CD4-positive, alpha-beta T cell treated with Interleukin-6 for 4 hours (primary cell): ENCODE data around the gene PLPPR2.
"Not testable (repeated sequence)": the region's sequence is repeated elsewhere in the genome, so short reads cannot be mapped to it uniquely, and the experiment has no call there.

Source experiments
- DNase-seq: peaks from one replicate; pipeline ENCODE4 v3.0.0-alpha.2; 2020; ENCODE audit warnings: mixed read lengths

Gene PLPPR2

GRCh38 chr19:11340099-11340467, 15.1 kb upstream of the PLPPR2 start:
- not testable (repeated sequence) for DNase-seq

GRCh38 chr19:11342429-11342828, 12.8 kb upstream of the PLPPR2 start:
- DNase-seq, result no peak

GRCh38 chr19:11345122-11345803, 10.0 kb upstream of the PLPPR2 start:
- DNase-seq, result no peak

- peak; percentile 99 for DNase-seq
Measured at GRCh38 chr19:11346104-11346940, 8.9 kb upstream of the PLPPR2 start, which contains the start of the genes CCDC159 and TMEM205. Gene CCDC159 (plus strand): TSS chr19:11346519. CDS start chr19:11346607, 88 bp downstream. Gene TMEM205 (minus strand): TSS chr19:11346268. CDS start chr19:11345619, 649 bp downstream.

GRCh38 chr19:11347546-11348039, 7.6 kb upstream of the PLPPR2 start:
- no peak for DNase-seq

- no peak for DNase-seq
Measured at GRCh38 chr19:11349171-11349570, 6.1 kb upstream of the PLPPR2 start.

GRCh38 chr19:11354102-11354501, 1.1 kb upstream of the PLPPR2 start:
- DNase-seq, result not testable (repeated sequence)

- no peak for DNase-seq
Measured at GRCh38 chr19:11356074-11356397, 804 bp downstream of the PLPPR2 start.

- DNase-seq, result no peak
Measured at GRCh38 chr19:11356676-11357550, 1.7 kb downstream of the PLPPR2 start.

- no peak for DNase-seq
Measured at GRCh38 chr19:11359421-11359820, 4.2 kb downstream of the PLPPR2 start.

- DNase-seq, result no peak
Measured at GRCh38 chr19:11361037-11361770, 6.0 kb downstream of the PLPPR2 start.

- DNase-seq, result no peak
Measured at GRCh38 chr19:11361771-11362731, 6.8 kb downstream of the PLPPR2 start.

- DNase-seq, result no peak
Measured at GRCh38 chr19:11363881-11364280, 8.6 kb downstream of the PLPPR2 start.

GRCh38 chr19:11364296-11364904, 9.2 kb downstream of the PLPPR2 start:
- no peak for DNase-seq

- no peak for DNase-seq
Measured at GRCh38 chr19:11364935-11365334, 9.7 kb downstream of the PLPPR2 start.

GRCh38 chr19:11365557-11366117, 10.4 kb downstream of the PLPPR2 start:
- no peak for DNase-seq

- no peak for DNase-seq
Measured at GRCh38 chr19:11367528-11367927, 12.3 kb downstream of the PLPPR2 start.

GRCh38 chr19:11370744-11371143, 15.5 kb downstream of the PLPPR2 start:
- DNase-seq, result no peak

GRCh38 chr19:11373166-11373884, 18.1 kb downstream of the PLPPR2 start:
- no peak for DNase-seq
